GM12864 (cell line): ENCODE data around the gene IRGM.
"Not testable (repeated sequence)": the region's sequence is repeated elsewhere in the genome, so short reads cannot be mapped to it uniquely, and the experiment has no call there.

Source experiments
- DNase-seq: peaks from one replicate; pipeline ENCODE4 v3.0.0-alpha.2; 2011; ENCODE audit warnings: low read depth
- H3K4me3 ChIP-seq: 2 replicates; pipeline ENCODE4 v1.5.1; 2011; ENCODE audit warnings: mild to moderate bottlenecking, low read depth, low read length, control low read depth
- CTCF ChIP-seq: IDR thresholded peaks from 2 replicates; pipeline ENCODE4 v1.5.1; 2011; ENCODE audit warnings: low read depth, mild to moderate bottlenecking, moderate library complexity, low read length, control low read depth, inconsistent platforms; ENCODE audit errors: missing control alignments

The IRGM gene

GRCh38 chr5:150851039-150851438, 4.7 kb downstream of the IRGM start:
- no peak for TF ChIP-seq CTCF
- no peak for DNase-seq
- H3K4me3 ChIP-seq, result no peak overlapping the region

GRCh38 chr5:150853561-150853960, 7.2 kb downstream of the IRGM start:
- H3K4me3 ChIP-seq, result no peak overlapping the region
- TF ChIP-seq CTCF, result no peak
- DNase-seq, result no peak

- H3K4me3 ChIP-seq, DNase-seq: not testable (repeated sequence)
Measured at GRCh38 chr5:150856700-150857099, 10.4 kb downstream of the IRGM start.

- no peak for TF ChIP-seq CTCF
- H3K4me3 ChIP-seq, result no peak overlapping the region
- no peak for DNase-seq
Measured at GRCh38 chr5:150860246-150860821, 14.0 kb downstream of the IRGM start.

GRCh38 chr5:150862070-150862469, 15.7 kb downstream of the IRGM start:
- H3K4me3 ChIP-seq, result no peak overlapping the region
- no peak for TF ChIP-seq CTCF
- DNase-seq, result no peak

GRCh38 chr5:150879358-150879757, 33.0 kb downstream of the IRGM start:
- no peak for DNase-seq

More at GRCh38 chr5:150879358-150879757, 33.0 kb downstream of the IRGM start:
- no peak overlapping the region for H3K4me3 ChIP-seq
- no peak for TF ChIP-seq CTCF
